ENCODE results near the gene RABGAP1L. TPM values are rescaled to one million over a fixed set of nuclear protein-coding genes. Genes with fewer than 3 reads are reported as not detected.
"Not testable (repeated sequence)": the region's sequence is repeated elsewhere in the genome, so short reads cannot be mapped to it uniquely, and the experiment has no call there.

RABGAP1L gene
- total and polyA plus RNA-seq, 4 donors = 33.7 to 128 (median 62.1) TPM

DNA sequence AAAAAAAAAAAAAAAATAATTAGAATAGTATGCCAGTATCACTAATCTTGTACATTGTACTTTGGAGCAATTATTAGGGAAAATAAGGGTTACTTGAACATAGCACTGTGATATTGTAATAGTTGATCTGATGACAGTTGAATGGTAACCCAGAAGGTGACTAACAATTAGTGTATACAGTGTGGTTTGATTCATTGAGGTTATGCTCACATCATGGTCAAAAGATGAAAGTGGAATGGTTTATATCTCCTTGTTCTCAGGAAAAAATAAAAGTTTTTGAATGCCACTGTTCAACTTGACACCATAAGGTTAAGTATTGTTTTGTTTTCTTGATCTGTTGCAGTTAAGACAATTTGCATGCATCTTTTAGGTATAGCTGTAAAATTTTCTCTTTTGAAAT is 375.5 kb downstream of the RABGAP1L start:
- Histone ChIP-seq H3K4me3 (ENCODE audit: low read depth, low read length) (no peak overlapping the region), H3K27me3 (ENCODE audit: control insufficient read depth, insufficient read depth, low read length) (no peaks in the 10 kb centered on the region), H3K9me3 (ENCODE audit: control insufficient read depth, insufficient read depth, low read length) (no peaks in the 10 kb centered on the region), H3K36me3 (ENCODE audit: control insufficient read depth, insufficient read depth, low read length) (no peaks in the 10 kb centered on the region), H3K4me1 (ENCODE audit: control insufficient read depth, insufficient read depth, low read length) (no peaks in the 10 kb centered on the region), H3K27ac (ENCODE audit: low read depth, low read length) (no peak overlapping the region)
- DNase-seq (ENCODE audit: low read depth in 4 of 6, low spot score in 6 of 6) = no peak

DNA sequence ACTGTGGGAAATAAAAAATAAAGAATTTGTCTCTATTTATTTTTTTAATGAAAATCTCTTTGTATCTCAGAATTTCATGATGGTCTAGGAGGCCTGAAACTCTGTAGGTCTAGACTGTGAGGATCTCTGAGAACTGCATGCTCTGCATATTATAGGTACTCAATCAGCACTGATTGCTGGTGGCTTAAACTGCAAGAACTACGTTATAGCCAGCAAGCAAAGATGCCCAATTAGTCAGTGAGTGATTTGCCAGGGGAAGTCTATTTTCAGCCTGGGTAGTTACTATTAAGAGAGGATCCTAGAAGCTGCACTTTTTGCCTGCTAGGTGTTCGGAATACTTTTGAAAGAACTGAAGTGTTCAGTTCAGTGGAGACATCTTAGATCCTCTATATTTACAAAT is 375.9 kb downstream of the RABGAP1L start:
- no peak overlapping the region for H3K27ac ChIP-seq (ENCODE audit: low read depth, low read length)
- DNase-seq (ENCODE audit: low read depth in 4 of 6, low spot score in 6 of 6) = peak in 1 of 6 donors; percentile 57
- H3K4me3 ChIP-seq (ENCODE audit: low read depth, low read length) = no peak overlapping the region
- H3K27me3 ChIP-seq (ENCODE audit: control insufficient read depth, insufficient read depth, low read length) = no peaks in the 10 kb centered on the region
- H3K36me3 ChIP-seq (ENCODE audit: control insufficient read depth, insufficient read depth, low read length) = no peaks in the 10 kb centered on the region
- 40% methylated on average over 1 of the region's 2 CpGs for WGBS (ENCODE audit: insufficient coverage)
- H3K4me1 ChIP-seq (ENCODE audit: control insufficient read depth, insufficient read depth, low read length) = no peaks in the 10 kb centered on the region
- H3K9me3 ChIP-seq (ENCODE audit: control insufficient read depth, insufficient read depth, low read length) = no peaks in the 10 kb centered on the region

DNA sequence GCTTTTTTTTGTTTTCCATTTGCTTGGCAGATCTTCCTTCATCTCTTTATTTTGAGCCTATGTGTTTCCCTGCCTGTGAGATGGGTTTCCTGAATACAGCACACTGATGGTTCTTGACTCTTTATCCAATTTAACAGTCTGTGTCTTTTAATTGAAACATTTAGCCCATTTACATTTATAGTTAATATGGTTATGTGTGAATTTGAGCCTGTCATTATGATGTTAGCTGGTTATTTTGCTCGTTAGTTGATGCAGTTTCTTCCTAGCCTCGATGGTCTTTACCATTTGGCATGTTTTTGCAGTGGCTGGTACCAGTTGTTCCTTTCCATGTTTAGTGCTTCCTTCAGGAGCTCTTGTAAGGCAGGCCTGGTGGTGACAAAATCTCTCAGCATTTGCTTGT is 384.1 kb downstream of the RABGAP1L start:
- H3K9me3 ChIP-seq (ENCODE audit: control insufficient read depth, insufficient read depth, low read length); H3K27ac ChIP-seq (ENCODE audit: low read depth, low read length); DNase-seq (ENCODE audit: low read depth in 4 of 6, low spot score in 6 of 6); H3K36me3 ChIP-seq (ENCODE audit: control insufficient read depth, insufficient read depth, low read length); H3K4me3 ChIP-seq (ENCODE audit: low read depth, low read length); H3K27me3 ChIP-seq (ENCODE audit: control insufficient read depth, insufficient read depth, low read length); H3K4me1 ChIP-seq (ENCODE audit: control insufficient read depth, insufficient read depth, low read length): not testable (repeated sequence)
- no CpG with 5 or more reads among the region's 2 CpGs for WGBS (ENCODE audit: insufficient coverage)

DNA sequence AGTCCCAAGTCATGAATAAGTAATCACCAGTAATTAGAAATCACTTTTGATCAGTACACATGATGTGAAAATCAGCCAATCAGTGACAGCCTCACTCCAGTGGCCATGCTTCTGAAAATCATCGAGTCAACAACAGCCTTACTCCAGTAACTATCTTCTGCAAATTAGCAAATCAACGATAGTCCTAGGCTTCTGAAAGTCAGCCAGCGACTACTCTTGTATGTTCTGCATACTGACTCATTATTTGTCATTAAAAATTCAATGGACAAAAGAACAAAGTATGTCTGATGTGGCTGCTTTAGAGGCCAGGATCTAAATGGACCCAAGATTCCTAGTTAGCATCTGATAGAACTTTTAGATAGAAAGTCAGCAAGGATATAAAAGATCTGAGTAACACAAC is 391.0 kb downstream of the RABGAP1L start:
- 100% methylated on average over 1 of the region's 3 CpGs for WGBS (ENCODE audit: insufficient coverage)
- Histone ChIP-seq H3K9me3 (ENCODE audit: control insufficient read depth, insufficient read depth, low read length) (peaks cover 1% of the 10 kb centered on the region), H3K4me1 (ENCODE audit: control insufficient read depth, insufficient read depth, low read length) (no peaks in the 10 kb centered on the region), H3K36me3 (ENCODE audit: control insufficient read depth, insufficient read depth, low read length) (no peaks in the 10 kb centered on the region), H3K27me3 (ENCODE audit: control insufficient read depth, insufficient read depth, low read length) (no peaks in the 10 kb centered on the region), H3K4me3 (ENCODE audit: low read depth, low read length) (no peak overlapping the region), H3K27ac (ENCODE audit: low read depth, low read length) (no peak overlapping the region)
- no peak for DNase-seq (ENCODE audit: low read depth in 4 of 6, low spot score in 6 of 6)

DNA sequence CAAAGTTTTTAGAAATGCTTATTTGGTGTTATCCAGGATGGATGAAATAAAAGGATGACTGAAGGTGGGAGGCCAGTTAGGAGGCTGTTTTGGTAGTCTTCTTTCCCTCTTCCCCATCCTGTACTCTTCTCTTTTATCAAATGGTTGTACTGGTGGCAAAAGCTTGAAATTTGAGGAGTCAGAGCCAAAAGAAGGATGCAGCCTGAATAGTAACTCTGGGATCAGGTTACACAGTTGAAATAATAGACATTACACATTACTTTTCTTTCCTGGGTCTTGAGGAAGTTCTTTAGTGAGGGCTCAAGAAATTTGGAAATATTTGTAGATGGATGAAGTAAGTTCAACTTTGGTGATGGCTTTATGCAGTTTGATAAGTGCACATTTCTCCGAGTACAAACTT is 397.1 kb downstream of the RABGAP1L start:
- Histone ChIP-seq H3K4me1 (ENCODE audit: control insufficient read depth, insufficient read depth, low read length) (no peaks in the 10 kb centered on the region), H3K4me3 (ENCODE audit: low read depth, low read length) (no peak overlapping the region), H3K36me3 (ENCODE audit: control insufficient read depth, insufficient read depth, low read length) (no peaks in the 10 kb centered on the region), H3K27me3 (ENCODE audit: control insufficient read depth, insufficient read depth, low read length) (no peaks in the 10 kb centered on the region), H3K9me3 (ENCODE audit: control insufficient read depth, insufficient read depth, low read length) (no peaks in the 10 kb centered on the region), H3K27ac (ENCODE audit: low read depth, low read length) (no peak overlapping the region)
- no peak for DNase-seq (ENCODE audit: low read depth in 4 of 6, low spot score in 6 of 6)
- WGBS (ENCODE audit: insufficient coverage) = 100% methylated on average over 1 of the region's 1 CpG

DNA sequence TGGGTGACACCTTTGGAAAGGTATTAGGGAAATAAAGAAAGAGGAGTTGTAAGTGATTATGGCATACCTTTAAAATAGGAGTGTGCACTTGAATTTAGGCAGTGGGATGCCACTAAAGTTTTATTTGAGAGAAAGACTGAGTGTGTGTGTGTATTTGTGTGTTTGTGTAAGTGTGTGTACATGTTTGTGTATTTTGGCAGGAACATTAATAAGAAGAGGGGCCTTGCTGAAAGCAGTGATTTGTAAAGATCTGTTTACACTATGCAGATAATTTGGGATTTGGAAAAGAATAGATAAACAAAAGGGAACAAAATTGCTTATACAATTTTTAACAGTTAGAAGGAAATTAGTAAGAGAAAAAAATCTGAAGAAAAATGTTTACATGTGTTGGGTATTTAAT is 409.2 kb downstream of the RABGAP1L start:
- no peaks in the 10 kb centered on the region for H3K36me3 ChIP-seq (ENCODE audit: control insufficient read depth, insufficient read depth, low read length)
- H3K27ac ChIP-seq (ENCODE audit: low read depth, low read length) = no peak overlapping the region
- no peak for DNase-seq (ENCODE audit: low read depth in 4 of 6, low spot score in 6 of 6)
- H3K9me3 ChIP-seq (ENCODE audit: control insufficient read depth, insufficient read depth, low read length) = no peaks in the 10 kb centered on the region
- no peaks in the 10 kb centered on the region for H3K4me1 ChIP-seq (ENCODE audit: control insufficient read depth, insufficient read depth, low read length)
- H3K27me3 ChIP-seq (ENCODE audit: control insufficient read depth, insufficient read depth, low read length) = no peaks in the 10 kb centered on the region
- no peak overlapping the region for H3K4me3 ChIP-seq (ENCODE audit: low read depth, low read length)

DNA sequence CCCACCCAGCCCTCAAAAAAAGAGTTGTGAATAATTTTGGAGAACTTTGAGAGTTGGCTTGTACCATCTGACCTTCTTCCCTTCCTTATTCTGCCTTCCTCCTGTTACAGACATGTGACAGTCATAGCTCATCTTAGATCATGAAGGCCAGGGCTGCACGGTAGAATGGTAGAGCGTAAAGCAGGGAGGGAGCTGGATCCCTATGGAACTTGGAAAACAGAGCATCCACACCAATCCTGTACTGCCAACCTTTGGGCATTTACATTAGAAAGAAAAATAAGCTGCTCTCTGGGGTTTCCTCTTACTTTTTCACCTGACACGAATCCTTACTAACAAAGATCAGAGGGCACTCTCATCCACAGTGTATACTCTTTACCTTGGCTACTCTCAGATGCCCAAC is 409.9 kb downstream of the RABGAP1L start:
- Histone ChIP-seq H3K4me1 (ENCODE audit: control insufficient read depth, insufficient read depth, low read length) (no peaks in the 10 kb centered on the region), H3K36me3 (ENCODE audit: control insufficient read depth, insufficient read depth, low read length) (no peaks in the 10 kb centered on the region), H3K27me3 (ENCODE audit: control insufficient read depth, insufficient read depth, low read length) (no peaks in the 10 kb centered on the region), H3K4me3 (ENCODE audit: low read depth, low read length) (no peak overlapping the region), H3K9me3 (ENCODE audit: control insufficient read depth, insufficient read depth, low read length) (no peaks in the 10 kb centered on the region), H3K27ac (ENCODE audit: low read depth, low read length) (no peak overlapping the region)
- WGBS (ENCODE audit: insufficient coverage) = 80% methylated on average over 2 of the region's 3 CpGs
- DNase-seq (ENCODE audit: low read depth in 4 of 6, low spot score in 6 of 6) = no peak

DNA sequence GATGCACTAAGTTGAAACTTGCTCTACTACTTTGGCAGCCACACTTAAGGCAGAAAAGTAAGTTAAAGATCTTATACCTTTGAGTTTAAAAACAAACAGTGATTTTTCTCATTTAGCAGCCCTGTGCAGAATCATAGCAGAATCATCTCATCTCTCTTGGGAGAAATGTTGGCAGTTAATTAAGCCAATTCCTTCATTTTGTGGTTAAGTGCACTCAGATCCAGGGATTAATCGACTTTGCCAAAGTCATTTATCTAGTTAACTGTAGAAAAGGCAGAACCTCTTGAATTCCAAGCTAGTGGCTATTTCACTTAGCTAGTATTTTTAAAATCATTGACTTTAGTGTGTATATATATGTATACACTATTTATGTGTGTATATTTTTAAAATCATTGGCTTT is 413.5 kb downstream of the RABGAP1L start:
- Histone ChIP-seq H3K9me3 (ENCODE audit: control insufficient read depth, insufficient read depth, low read length) (no peaks in the 10 kb centered on the region), H3K4me1 (ENCODE audit: control insufficient read depth, insufficient read depth, low read length) (no peaks in the 10 kb centered on the region), H3K36me3 (ENCODE audit: control insufficient read depth, insufficient read depth, low read length) (no peaks in the 10 kb centered on the region), H3K4me3 (ENCODE audit: low read depth, low read length) (no peak overlapping the region), H3K27me3 (ENCODE audit: control insufficient read depth, insufficient read depth, low read length) (no peaks in the 10 kb centered on the region), H3K27ac (ENCODE audit: low read depth, low read length) (no peak overlapping the region)
- WGBS (ENCODE audit: insufficient coverage) = no CpG with 5 or more reads among the region's 1 CpG
- peak in 1 of 6 donors; percentile 31 for DNase-seq (ENCODE audit: low read depth in 4 of 6, low spot score in 6 of 6)

DNA sequence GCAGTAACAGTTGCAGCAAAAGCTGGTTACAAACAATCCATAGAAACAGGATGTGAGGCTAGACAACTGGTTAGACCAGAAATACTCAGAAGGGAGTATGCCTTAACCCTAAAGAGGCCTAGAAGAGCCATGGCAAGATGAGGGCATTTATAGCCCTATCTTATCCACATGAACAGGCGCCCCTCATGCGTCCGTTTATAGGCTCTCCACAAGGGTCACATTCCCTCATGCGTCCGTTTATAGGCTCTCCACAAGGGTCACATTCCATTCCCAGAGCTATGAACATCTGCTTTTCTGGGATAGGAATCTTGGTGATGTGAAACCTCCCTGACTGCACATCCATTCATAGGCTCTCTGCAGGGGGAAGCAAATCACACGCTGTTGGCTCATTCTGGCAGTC is 416.8 kb downstream of the RABGAP1L start:
- not testable (repeated sequence) for H3K9me3 ChIP-seq (ENCODE audit: control insufficient read depth, insufficient read depth, low read length); H3K36me3 ChIP-seq (ENCODE audit: control insufficient read depth, insufficient read depth, low read length); H3K27ac ChIP-seq (ENCODE audit: low read depth, low read length); H3K27me3 ChIP-seq (ENCODE audit: control insufficient read depth, insufficient read depth, low read length); H3K4me1 ChIP-seq (ENCODE audit: control insufficient read depth, insufficient read depth, low read length); DNase-seq (ENCODE audit: low read depth in 4 of 6, low spot score in 6 of 6); H3K4me3 ChIP-seq (ENCODE audit: low read depth, low read length)
- WGBS (ENCODE audit: insufficient coverage) = no CpG with 5 or more reads among the region's 6 CpGs

DNA sequence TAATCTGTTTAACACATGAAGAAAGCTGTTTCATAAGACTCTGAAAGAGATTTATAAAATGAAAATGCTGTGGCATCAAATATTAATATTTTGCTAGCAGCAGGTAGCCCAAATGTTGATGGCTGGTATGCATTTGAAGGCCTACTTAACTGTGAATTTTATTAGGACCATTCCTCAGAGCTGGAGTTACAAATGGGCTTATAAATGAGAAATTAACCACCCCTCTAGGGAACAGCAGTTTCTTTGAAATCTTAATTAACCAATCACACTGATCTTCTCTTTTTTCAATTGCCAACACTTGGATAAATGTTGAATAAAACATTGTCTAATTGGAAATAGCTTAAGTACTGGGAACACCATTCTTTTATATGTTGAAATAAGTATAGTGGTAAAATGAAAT is 418.4 kb downstream of the RABGAP1L start:
- H3K27ac ChIP-seq (ENCODE audit: low read depth, low read length) = no peak overlapping the region
- H3K36me3 ChIP-seq (ENCODE audit: control insufficient read depth, insufficient read depth, low read length) = no peaks in the 10 kb centered on the region
- H3K4me1 ChIP-seq (ENCODE audit: control insufficient read depth, insufficient read depth, low read length) = no peaks in the 10 kb centered on the region
- H3K27me3 ChIP-seq (ENCODE audit: control insufficient read depth, insufficient read depth, low read length) = no peaks in the 10 kb centered on the region
- no peaks in the 10 kb centered on the region for H3K9me3 ChIP-seq (ENCODE audit: control insufficient read depth, insufficient read depth, low read length)
- DNase-seq (ENCODE audit: low read depth in 4 of 6, low spot score in 6 of 6) = peak in 1 of 6 donors; percentile 93
- H3K4me3 ChIP-seq (ENCODE audit: low read depth, low read length) = no peak overlapping the region

DNA sequence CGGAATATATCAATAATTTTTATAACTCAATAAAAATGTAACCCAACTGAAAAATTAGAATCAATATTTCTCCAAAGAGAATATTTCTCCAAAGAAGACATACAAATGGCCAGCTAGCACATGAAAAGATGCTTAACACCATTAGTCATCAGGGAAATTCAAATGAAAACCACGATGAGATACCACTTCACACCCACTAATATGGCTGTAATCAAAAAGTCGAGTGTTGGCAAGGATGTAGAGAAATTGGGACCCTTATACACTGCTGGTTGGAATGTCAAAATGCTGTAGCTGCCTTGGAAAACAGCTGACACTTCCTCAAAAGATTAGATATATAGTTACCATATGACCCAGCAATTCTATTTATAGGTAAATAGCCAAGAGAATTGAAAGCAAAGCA is 421.5 kb downstream of the RABGAP1L start:
- H3K27me3 ChIP-seq (ENCODE audit: control insufficient read depth, insufficient read depth, low read length) = no peaks in the 10 kb centered on the region
- no peak overlapping the region for H3K27ac ChIP-seq (ENCODE audit: low read depth, low read length)
- H3K36me3 ChIP-seq (ENCODE audit: control insufficient read depth, insufficient read depth, low read length) = no peaks in the 10 kb centered on the region
- DNase-seq (ENCODE audit: low read depth in 4 of 6, low spot score in 6 of 6) = no peak
- no CpG with 5 or more reads among the region's 3 CpGs for WGBS (ENCODE audit: insufficient coverage)
- H3K4me1 ChIP-seq (ENCODE audit: control insufficient read depth, insufficient read depth, low read length) = no peaks in the 10 kb centered on the region
- no peak overlapping the region for H3K4me3 ChIP-seq (ENCODE audit: low read depth, low read length)
- H3K9me3 ChIP-seq (ENCODE audit: control insufficient read depth, insufficient read depth, low read length) = no peaks in the 10 kb centered on the region
